ENCODE results near the gene ITSN2. TPM values are rescaled to one million over a fixed set of nuclear protein-coding genes. Genes with fewer than 3 reads are reported as not detected.

The ITSN2 gene
- polyA plus RNA-seq, 1 experiment, result 27.3 TPM

DNA sequence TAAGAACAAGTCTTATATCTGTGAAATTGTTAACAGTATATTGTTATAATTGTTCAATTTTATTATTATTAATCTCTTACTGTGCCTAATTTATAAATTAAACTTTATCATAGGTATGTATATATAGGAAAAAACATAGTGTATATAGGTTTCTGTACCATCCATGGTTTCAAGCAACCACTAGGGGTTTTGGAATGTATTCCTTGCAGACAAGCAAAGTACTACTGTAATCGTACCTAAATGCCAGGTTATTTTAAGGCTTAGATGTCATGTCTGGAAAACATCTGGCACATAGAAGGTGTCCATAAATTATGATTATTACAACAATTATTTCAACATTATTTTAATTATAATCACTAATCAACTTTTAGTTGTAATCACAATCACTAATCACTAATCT lies 8.4 kb downstream of the ITSN2 start:
- H3K27me3 ChIP-seq (ENCODE audit: control insufficient read depth, insufficient read depth, low read length), result no peaks in the 10 kb centered on the region
- POLR2A ChIA-PET, result no interaction called here
- TF ChIP-seq, protein P1, sequence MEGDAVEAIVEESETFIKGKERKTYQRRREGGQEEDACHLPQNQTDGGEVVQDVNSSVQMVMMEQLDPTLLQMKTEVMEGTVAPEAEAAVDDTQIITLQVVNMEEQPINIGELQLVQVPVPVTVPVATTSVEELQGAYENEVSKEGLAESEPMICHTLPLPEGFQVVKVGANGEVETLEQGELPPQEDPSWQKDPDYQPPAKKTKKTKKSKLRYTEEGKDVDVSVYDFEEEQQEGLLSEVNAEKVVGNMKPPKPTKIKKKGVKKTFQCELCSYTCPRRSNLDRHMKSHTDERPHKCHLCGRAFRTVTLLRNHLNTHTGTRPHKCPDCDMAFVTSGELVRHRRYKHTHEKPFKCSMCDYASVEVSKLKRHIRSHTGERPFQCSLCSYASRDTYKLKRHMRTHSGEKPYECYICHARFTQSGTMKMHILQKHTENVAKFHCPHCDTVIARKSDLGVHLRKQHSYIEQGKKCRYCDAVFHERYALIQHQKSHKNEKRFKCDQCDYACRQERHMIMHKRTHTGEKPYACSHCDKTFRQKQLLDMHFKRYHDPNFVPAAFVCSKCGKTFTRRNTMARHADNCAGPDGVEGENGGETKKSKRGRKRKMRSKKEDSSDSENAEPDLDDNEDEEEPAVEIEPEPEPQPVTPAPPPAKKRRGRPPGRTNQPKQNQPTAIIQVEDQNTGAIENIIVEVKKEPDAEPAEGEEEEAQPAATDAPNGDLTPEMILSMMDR (IDR thresholded peaks at IDR 0.05; ENCODE audit: low read depth, low read length), result peak; percentile 27; the same call in 1 of the 2 replicates
- CTCF ChIA-PET, result interaction anchor here (0.6 to 1.0 kb wide), 3 partner anchors 9 to 76 kb away, joined by 3 read pairs; no protein-coding TSS in a partner anchor
- no peaks in the 10 kb centered on the region for H3K9me3 ChIP-seq (ENCODE audit: control insufficient read depth, insufficient read depth, low read length)
- DNase-seq (ENCODE audit: low read depth, low spot score), result no peak
- no peak overlapping the region for H3K27ac ChIP-seq (ENCODE audit: low read depth, low read length)
- H3K4me3 ChIP-seq (ENCODE audit: low read depth, low read length), result no peak overlapping the region

DNA sequence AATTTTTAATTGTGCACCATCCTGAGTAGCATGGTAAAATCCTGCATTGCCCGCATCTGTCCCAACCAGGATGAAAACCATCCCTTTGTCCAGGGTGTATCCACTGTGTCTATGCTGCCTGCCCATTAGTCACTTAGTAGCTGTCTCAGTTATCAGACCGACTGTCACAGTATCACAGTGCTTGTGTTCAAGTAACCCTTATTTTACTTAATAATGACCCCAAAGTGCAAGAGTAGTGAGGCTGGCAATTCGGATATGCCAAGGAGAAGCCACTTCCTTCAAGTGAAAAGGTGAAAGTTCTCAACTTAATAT lies 8.8 kb downstream of the ITSN2 start:
- Histone ChIP-seq H3K9me3 (ENCODE audit: control insufficient read depth, insufficient read depth, low read length) (no peaks in the 10 kb centered on the region), H3K27ac (ENCODE audit: low read depth, low read length) (no peak overlapping the region), H3K27me3 (ENCODE audit: control insufficient read depth, insufficient read depth, low read length) (no peaks in the 10 kb centered on the region), H3K4me3 (ENCODE audit: low read depth, low read length) (no peak overlapping the region)
- ChIA-PET CTCF (interaction anchor here (0.6 kb wide), 1 partner anchor 75 kb away, joined by 3 read pairs; no protein-coding TSS in a partner anchor), POLR2A (no interaction called here)
- DNase-seq (ENCODE audit: low read depth, low spot score), result no peak
- TF ChIP-seq, protein P1 (IDR thresholded peaks at IDR 0.05; ENCODE audit: low read depth, low read length), result no peak

DNA sequence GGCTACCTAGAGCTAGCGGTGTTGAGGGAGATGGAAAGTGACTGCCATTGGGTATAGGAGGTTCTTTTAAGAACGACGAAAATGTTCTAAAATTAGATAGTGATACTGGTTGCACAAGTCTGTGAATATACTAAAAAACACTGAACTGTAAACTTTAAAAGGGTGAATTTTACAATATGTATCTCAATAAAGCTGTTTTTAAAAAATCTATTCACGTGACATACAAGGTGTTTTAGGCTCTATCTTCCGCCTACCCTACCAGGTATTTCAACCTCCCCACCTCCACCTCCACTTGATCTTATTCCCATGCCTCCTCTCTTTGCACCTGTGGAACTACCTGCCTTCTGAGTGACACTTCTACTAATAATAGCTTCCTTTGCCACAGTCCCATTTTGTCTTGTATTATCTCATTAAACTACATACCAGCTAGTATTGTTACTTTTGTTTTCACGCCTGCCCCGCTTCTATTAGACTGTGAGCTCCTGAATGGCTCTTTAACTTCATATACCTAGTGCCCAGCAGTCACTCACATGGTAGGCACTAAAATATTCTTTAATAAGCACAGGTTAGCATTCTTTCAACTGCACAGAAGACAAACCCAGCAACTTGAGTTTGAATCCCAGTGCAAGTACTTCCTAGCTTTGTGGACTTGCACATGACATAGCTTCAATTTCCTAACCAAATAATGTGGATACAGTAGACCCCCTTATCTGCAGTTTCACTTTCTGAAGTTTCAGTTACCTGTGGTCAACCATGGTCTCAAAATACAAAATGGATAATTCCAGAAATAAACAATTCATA lies 9.3 kb downstream of the ITSN2 start:
- CTCF ChIA-PET, result interaction anchor here (0.9 kb wide), 1 partner anchor 59 kb away, joined by 4 read pairs; no protein-coding TSS in a partner anchor
- no peaks in the 10 kb centered on the region for H3K27me3 ChIP-seq (ENCODE audit: control insufficient read depth, insufficient read depth, low read length)
- TF ChIP-seq, protein P1 (IDR thresholded peaks at IDR 0.05; ENCODE audit: low read depth, low read length), result no peak
- no peak overlapping the region for H3K4me3 ChIP-seq (ENCODE audit: low read depth, low read length)
- POLR2A ChIA-PET, result no interaction called here
- DNase-seq (ENCODE audit: low read depth, low spot score), result no peak
- H3K27ac ChIP-seq (ENCODE audit: low read depth, low read length), result no peak overlapping the region
- H3K9me3 ChIP-seq (ENCODE audit: control insufficient read depth, insufficient read depth, low read length), result no peaks in the 10 kb centered on the region

DNA sequence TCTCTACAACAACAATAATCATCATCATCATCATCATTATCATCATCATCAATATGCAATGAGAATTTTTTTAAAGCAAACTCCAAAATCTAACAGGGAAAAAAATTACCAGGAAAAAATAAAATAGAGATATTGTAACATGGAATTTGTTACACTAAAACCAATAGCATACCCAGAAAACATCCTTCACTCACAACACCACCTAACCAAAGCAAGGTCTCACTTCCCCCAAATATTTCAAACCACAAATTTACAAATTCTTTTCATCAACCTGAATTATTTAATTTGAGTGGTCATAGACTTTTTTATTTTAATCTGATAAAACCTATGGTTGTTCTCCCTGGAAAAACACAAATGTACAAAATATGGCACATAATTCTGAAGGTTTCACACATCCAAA lies 11.2 kb downstream of the ITSN2 start:
- H3K4me3 ChIP-seq (ENCODE audit: low read depth, low read length), result no peak overlapping the region
- POLR2A ChIA-PET, result no interaction called here
- no peak for DNase-seq (ENCODE audit: low read depth, low spot score)
- CTCF ChIA-PET, result no interaction called here
- no peak overlapping the region for H3K27ac ChIP-seq (ENCODE audit: low read depth, low read length)
- TF ChIP-seq, protein P1 (IDR thresholded peaks at IDR 0.05; ENCODE audit: low read depth, low read length), result no peak
- no peaks in the 10 kb centered on the region for H3K9me3 ChIP-seq (ENCODE audit: control insufficient read depth, insufficient read depth, low read length)
- H3K27me3 ChIP-seq (ENCODE audit: control insufficient read depth, insufficient read depth, low read length), result no peaks in the 10 kb centered on the region

DNA sequence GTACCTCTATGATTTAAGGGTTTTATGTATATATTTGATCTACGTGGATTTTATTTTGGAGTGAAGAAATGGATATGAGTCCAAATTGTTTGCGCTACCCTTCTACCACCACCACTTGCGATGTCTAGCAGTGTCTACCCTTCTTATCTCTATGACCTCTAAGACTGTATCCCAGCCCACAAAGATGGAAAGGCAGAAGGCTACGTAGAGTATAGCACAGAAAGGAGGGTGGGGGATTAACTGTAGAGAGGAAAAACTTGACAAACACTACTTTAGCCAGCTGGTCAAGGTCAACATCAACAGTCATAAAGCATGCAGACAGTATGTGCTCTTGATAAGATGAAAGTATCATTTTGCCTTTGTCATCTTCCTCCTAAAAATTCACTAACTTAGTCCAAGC lies 14.4 kb downstream of the ITSN2 start:
- DNase-seq (ENCODE audit: low read depth, low spot score), result no peak
- ChIA-PET CTCF (no interaction called here), POLR2A (no interaction called here)
- H3K27ac ChIP-seq (ENCODE audit: low read depth, low read length), result no peak overlapping the region
- no peaks in the 10 kb centered on the region for H3K27me3 ChIP-seq (ENCODE audit: control insufficient read depth, insufficient read depth, low read length)
- TF ChIP-seq, protein P1 (IDR thresholded peaks at IDR 0.05; ENCODE audit: low read depth, low read length), result no peak
- H3K4me3 ChIP-seq (ENCODE audit: low read depth, low read length), result no peak overlapping the region
- no peaks in the 10 kb centered on the region for H3K9me3 ChIP-seq (ENCODE audit: control insufficient read depth, insufficient read depth, low read length)
